NCI-H2029 (cell line): Measurements from ENCODE around the gene KIF5B.
"Not testable (repeated sequence)": the region's sequence is repeated elsewhere in the genome, so short reads cannot be mapped to it uniquely, and the experiment has no call there.

Experiments
- DNase-seq: peaks from one replicate; lab custom pipeline; 2025; lab: John Stamatoyannopoulos, UW

The KIF5B gene

GRCh38 chr10:32056136-32057035 lies at the start of gene KIF5B:
TSS of gene KIF5B (minus strand) at chr10:32056425. CDS start at chr10:32055973, 452 bp downstream.
- peak; percentile 27 for DNase-seq

- DNase-seq = peak; percentile 46
These were observed 49.7 kb upstream of the KIF5B start for GRCh38 chr10:32105782-32106382.

GRCh38 chr10:32104622-32105509 lies 48.6 kb upstream of the KIF5B start:
- DNase-seq = no peak

- DNase-seq = no peak
These were observed 48.0 kb upstream of the KIF5B start for GRCh38 chr10:32104181-32104580.

GRCh38 chr10:32103721-32104120 lies 47.5 kb upstream of the KIF5B start:
- DNase-seq = no peak

- DNase-seq = not testable (repeated sequence)
These were observed 42.5 kb upstream of the KIF5B start for GRCh38 chr10:32098566-32099259.

- no peak for DNase-seq
These were observed 39.0 kb upstream of the KIF5B start for GRCh38 chr10:32095116-32095733.

- DNase-seq = no peak
These were observed 37.4 kb upstream of the KIF5B start for GRCh38 chr10:32093650-32094049.

GRCh38 chr10:32091046-32091445 lies 34.8 kb upstream of the KIF5B start:
- no peak for DNase-seq

- no peak for DNase-seq
These were observed 28.1 kb upstream of the KIF5B start for GRCh38 chr10:32084185-32084851.

GRCh38 chr10:32077896-32078485 lies 21.8 kb upstream of the KIF5B start:
- no peak for DNase-seq

- no peak for DNase-seq
These were observed 17.4 kb upstream of the KIF5B start for GRCh38 chr10:32073659-32074058.

GRCh38 chr10:32073128-32073527 lies 16.9 kb upstream of the KIF5B start:
- DNase-seq = no peak

GRCh38 chr10:32072025-32072800 lies 16.0 kb upstream of the KIF5B start:
- DNase-seq = no peak

- DNase-seq = no peak
These were observed 14.4 kb upstream of the KIF5B start for GRCh38 chr10:32070645-32071044.

GRCh38 chr10:32068569-32068968 lies 12.3 kb upstream of the KIF5B start:
- no peak for DNase-seq

- DNase-seq = not testable (repeated sequence)
These were observed 11.7 kb upstream of the KIF5B start for GRCh38 chr10:32067931-32068330.

GRCh38 chr10:32065856-32066255 lies 9.6 kb upstream of the KIF5B start:
- no peak for DNase-seq

GRCh38 chr10:32061440-32061839 lies 5.2 kb upstream of the KIF5B start:
- no peak for DNase-seq

- no peak for DNase-seq
These were observed 4.1 kb upstream of the KIF5B start for GRCh38 chr10:32060347-32060746.
